CD14-positive monocyte (primary cell): ENCODE measurements around the gene TMEM258. TPM values are rescaled to one million over a fixed set of nuclear protein-coding genes. Genes with fewer than 3 reads are reported as not detected.

ENCODE experiments used
- DNase-seq, 3 donors: peaks; one replicate each; pipeline ENCODE4 v3.0.0-alpha.2; 2011 to 2022
- H2AFZ ChIP-seq: 2 replicates; pipeline ENCODE4 v1.6.0; 2012; ENCODE audit warnings: mild to moderate bottlenecking, low read depth, low read length, inconsistent platforms; ENCODE audit not compliant: insufficient read depth, poor library complexity, severe bottlenecking
- H3K27ac ChIP-seq, 2 donors: 1 replicate in 1 of 2; 2 replicates in 1 of 2; pipeline ENCODE4 v1.5.1; 2012 to 2013; ENCODE audit warnings: low read length in 2 of 2, control low read depth in 1 of 2, inconsistent platforms in 1 of 2, low read depth in 1 of 2, mild to moderate bottlenecking in 1 of 2
- H3K27me3 ChIP-seq, 2 donors: one replicate each; pipeline versions ENCODE4 v1.6.0 to v1.6.1; 2011 to 2013; ENCODE audit warnings: low read length in 2 of 2; ENCODE audit not compliant: control insufficient read depth in 2 of 2, insufficient read depth in 2 of 2
- H3K36me3 ChIP-seq, 2 donors: replicated peaks in 1 of 2; 1 replicate in 1 of 2; 2 replicates in 1 of 2; pipeline versions ENCODE4 v1.5.1 to v1.6.1; 2012 to 2013; ENCODE audit warnings: low read length in 2 of 2, control low read depth in 1 of 2, inconsistent platforms in 1 of 2, mild to moderate bottlenecking in 1 of 2; ENCODE audit not compliant: insufficient read depth in 2 of 2, control insufficient read depth in 1 of 2
- H3K4me1 ChIP-seq, 2 donors: 1 replicate in 1 of 2; 2 replicates in 1 of 2; pipeline versions ENCODE4 v1.5.1 to v1.6.1; 2012 to 2013; ENCODE audit warnings: low read length in 2 of 2, control low read depth in 1 of 2, inconsistent platforms in 1 of 2, mild to moderate bottlenecking in 1 of 2, moderate library complexity in 1 of 2; ENCODE audit not compliant: insufficient read depth in 2 of 2, control insufficient read depth in 1 of 2
- H3K4me2 ChIP-seq: replicated peaks from 2 replicates; pipeline ENCODE3; 2012; ENCODE audit warnings: low read length, moderate library complexity, mild to moderate bottlenecking; ENCODE audit not compliant: poor library complexity, severe bottlenecking; ENCODE audit errors: extremely low read depth
- H3K4me3 ChIP-seq, 3 experiments: fragments of 200-600 bp in 1 of 3; sonication (generic) in 1 of 3; replicated peaks in 1 of 3; 1 replicate in 2 of 3; 2 replicates in 1 of 3; pipeline ENCODE4 v1.5.1; 2011 to 2013; ENCODE audit warnings: low read length in 3 of 3, mild to moderate bottlenecking in 3 of 3, control low read depth in 2 of 3, low read depth in 2 of 3, inconsistent platforms in 1 of 3, moderate library complexity in 1 of 3
- H3K79me2 ChIP-seq: 2 replicates; pipeline ENCODE4 v1.6.0; 2012; ENCODE audit warnings: mild to moderate bottlenecking, control low read depth, inconsistent platforms, low read length, moderate library complexity; ENCODE audit not compliant: insufficient read depth
- H3K9ac ChIP-seq: 2 replicates; pipeline ENCODE4 v1.6.0; 2017; ENCODE audit warnings: low read length, mild to moderate bottlenecking; ENCODE audit not compliant: insufficient read depth, poor library complexity, severe bottlenecking
- H3K9me3 ChIP-seq, 2 donors: replicated peaks in 1 of 2; 1 replicate in 1 of 2; 2 replicates in 1 of 2; pipeline versions ENCODE4 v1.5.1 to v1.6.1; 2012 to 2013; ENCODE audit warnings: low read length in 2 of 2, control low read depth in 1 of 2; ENCODE audit not compliant: control insufficient read depth in 1 of 2, insufficient read depth in 1 of 2
- H4K20me1 ChIP-seq: 2 replicates; pipeline ENCODE4 v1.6.0; 2012; ENCODE audit warnings: mild to moderate bottlenecking, low read length, control low read depth, moderate library complexity; ENCODE audit not compliant: insufficient read depth
- H3K27ac Mint-ChIP-seq, 7 donors: one replicate each; pipeline ENCODE4 v1.8.0; 2020; ENCODE audit warnings: mild to moderate bottlenecking in 7 of 7, mixed read lengths in 7 of 7, moderate library complexity in 6 of 7, inconsistent platforms in 2 of 7
- H3K27me3 Mint-ChIP-seq, 3 donors: one replicate each; pipeline ENCODE4 v1.8.0; 2021 to 2022; ENCODE audit warnings: low read depth in 3 of 3, mild to moderate bottlenecking in 3 of 3, mixed read lengths in 3 of 3, moderate library complexity in 3 of 3, inconsistent platforms in 1 of 3
- H3K36me3 Mint-ChIP-seq, 2 donors: one replicate each; pipeline ENCODE4 v1.8.0; 2020; ENCODE audit warnings: mixed read lengths in 2 of 2, inconsistent platforms in 1 of 2, mild to moderate bottlenecking in 1 of 2
- H3K4me1 Mint-ChIP-seq: one replicate; pipeline ENCODE4 v1.8.0; 2020; ENCODE audit warnings: mild to moderate bottlenecking, mixed read lengths
- H3K4me3 Mint-ChIP-seq, 2 donors: one replicate each; pipeline ENCODE4 v1.8.0; 2020; ENCODE audit warnings: mild to moderate bottlenecking in 2 of 2, mixed read lengths in 2 of 2, moderate library complexity in 1 of 2
- H3K9me3 Mint-ChIP-seq, 7 donors: one replicate each; pipeline ENCODE4 v1.8.0; 2020 to 2022; ENCODE audit warnings: mixed read lengths in 7 of 7, mild to moderate bottlenecking in 6 of 7, moderate library complexity in 6 of 7, inconsistent platforms in 2 of 7
- WGBS: methylation state at CpG from one replicate; pipeline ENCODE4 v1.1.5; 2013; ENCODE audit warnings: missing lambda C conversion rate; ENCODE audit not compliant: insufficient coverage; 5-methylcytosine and 5-hydroxymethylcytosine counted together
- intact Hi-C, 2 donors: fragments of 100-400 bp; cut with micrococcal nuclease; formaldehyde crosslinking; loops; one replicate each; pipeline versions ENCODE4 v1.15.0 to v1.15.1; 2023
- polyA plus RNA-seq, 3 donors: library from polyadenylated mRNA; depleted of rRNA in 1 of 3; unstranded in 2 of 3; stranded (reverse) in 1 of 3; fragments of 300-500 nt in 2 of 3; fragments of >200 nt in 1 of 3; fragmentation: Illumina TruSeq in 2 of 3; gene quantifications; 1 replicate in 2 of 3; 2 replicates in 1 of 3; pipeline ENCODE4 v1.2.3, GENCODE V29; 2012 to 2021
- TF ChIP-seq, protein P1 (sequence below): fragments of 200-600 bp; IDR thresholded peaks from one replicate; pipeline ENCODE4 v1.8.0; 2022; ENCODE audit warnings: antibody characterized with exemption, mild to moderate bottlenecking

TMEM258 gene
- polyA plus RNA-seq, 3 donors, result 199 to 224 (median 220) TPM

- Mint-ChIP-seq H3K4me1 (peaks cover 22% of the 10 kb centered on the region), H3K27me3 (peaks cover 17 to 25% (median 22%) of the 10 kb centered on the region in 3 donors), H3K9me3 (peaks cover 0 to 6% (median 0%) of the 10 kb centered on the region in 7 donors), H3K4me3 (no peak overlapping the region), H3K36me3 (peaks cover 0 to 2% of the 10 kb centered on the region in 2 donors), H3K27ac (peak overlapping the region in 3 of 7 donors; percentile 60 to 71 (median 70))
- WGBS, result 79% methylated on average over 4 of the region's 9 CpGs
- Histone ChIP-seq H3K36me3 (no peaks in the 10 kb centered on the region), H3K9me3 (no peaks in the 10 kb centered on the region), H3K27me3 (peaks cover 4 to 18% of the 10 kb centered on the region in 2 donors), H3K4me2 (no peak overlapping the region), H3K79me2 (no peaks in the 10 kb centered on the region), H2AFZ (no peak overlapping the region), H4K20me1 (no peaks in the 10 kb centered on the region), H3K27ac (no peak overlapping the region), H3K4me1 (peaks cover 7 to 21% of the 10 kb centered on the region in 2 donors), H3K9ac (no peak overlapping the region), H3K4me3 (no peak overlapping the region)
- intact Hi-C loops, result no loop called here
- TF ChIP-seq, protein P1, sequence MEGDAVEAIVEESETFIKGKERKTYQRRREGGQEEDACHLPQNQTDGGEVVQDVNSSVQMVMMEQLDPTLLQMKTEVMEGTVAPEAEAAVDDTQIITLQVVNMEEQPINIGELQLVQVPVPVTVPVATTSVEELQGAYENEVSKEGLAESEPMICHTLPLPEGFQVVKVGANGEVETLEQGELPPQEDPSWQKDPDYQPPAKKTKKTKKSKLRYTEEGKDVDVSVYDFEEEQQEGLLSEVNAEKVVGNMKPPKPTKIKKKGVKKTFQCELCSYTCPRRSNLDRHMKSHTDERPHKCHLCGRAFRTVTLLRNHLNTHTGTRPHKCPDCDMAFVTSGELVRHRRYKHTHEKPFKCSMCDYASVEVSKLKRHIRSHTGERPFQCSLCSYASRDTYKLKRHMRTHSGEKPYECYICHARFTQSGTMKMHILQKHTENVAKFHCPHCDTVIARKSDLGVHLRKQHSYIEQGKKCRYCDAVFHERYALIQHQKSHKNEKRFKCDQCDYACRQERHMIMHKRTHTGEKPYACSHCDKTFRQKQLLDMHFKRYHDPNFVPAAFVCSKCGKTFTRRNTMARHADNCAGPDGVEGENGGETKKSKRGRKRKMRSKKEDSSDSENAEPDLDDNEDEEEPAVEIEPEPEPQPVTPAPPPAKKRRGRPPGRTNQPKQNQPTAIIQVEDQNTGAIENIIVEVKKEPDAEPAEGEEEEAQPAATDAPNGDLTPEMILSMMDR, result no peak
- peak; percentile 31 to 71 (median 49) for DNase-seq
These were observed 35.8 kb downstream of the TMEM258 start for GRCh38 chr11:61756452-61757212.

- Mint-ChIP-seq H3K27ac (peak overlapping the region in 4 of 7 donors; percentile 54 to 71 (median 65)), H3K27me3 (peaks cover 20 to 31% (median 27%) of the 10 kb centered on the region in 3 donors), H3K4me1 (peaks cover 22% of the 10 kb centered on the region), H3K36me3 (peaks cover 0 to 3% of the 10 kb centered on the region in 2 donors), H3K9me3 (peaks cover 0 to 6% (median 0%) of the 10 kb centered on the region in 7 donors), H3K4me3 (no peak overlapping the region)
- intact Hi-C loops, result no loop called here
- peaks cover 7 to 21% of the 10 kb centered on the region in 2 donors for H3K4me1 ChIP-seq
- TF ChIP-seq, protein P1, result no peak
- H3K27ac ChIP-seq, result no peak overlapping the region
- peaks cover 4 to 23% of the 10 kb centered on the region in 2 donors for H3K27me3 ChIP-seq
- H3K9me3 ChIP-seq, result no peaks in the 10 kb centered on the region
- H4K20me1 ChIP-seq, result no peaks in the 10 kb centered on the region
- no peaks in the 10 kb centered on the region for H3K36me3 ChIP-seq
- H3K9ac ChIP-seq, result no peak overlapping the region
- H2AFZ ChIP-seq, result no peak overlapping the region
- H3K79me2 ChIP-seq, result no peaks in the 10 kb centered on the region
- no peak overlapping the region for H3K4me2 ChIP-seq
- 86% methylated on average over 2 of the region's 4 CpGs for WGBS
- DNase-seq, result no peak
- H3K4me3 ChIP-seq, result no peak overlapping the region
These were observed 36.3 kb downstream of the TMEM258 start for GRCh38 chr11:61756147-61756451.
